K562 (cell line): ENCODE measurements around the gene ENO2. TPM values are rescaled to one million over a fixed set of nuclear protein-coding genes. Genes with fewer than 3 reads are reported as not detected.

Source experiments
- ATAC-seq: fragments of 200-7000 bp; cut with Tn5 transposase; 3 replicates; pipeline ENCODE4 v1.9.1; 2020; ENCODE audit warnings: moderate library complexity
- BruUV-seq: library from RNA; stranded (reverse); fragments of 400-500 nt; replicated peaks from 2 replicates; lab custom pipeline; 2021; lab: Mats Ljungman, UMichigan
- CTCF ChIA-PET: fragments of 300-600 bp; formaldehyde crosslinking; extraction: SDS; loops from one replicate; lab custom pipeline; 2021; ENCODE audit warnings: low intra/inter-chr PET ratio; lab: Yijun Ruan, JAX
- POLR2A ChIA-PET: fragments of 300-600, 350-650 bp; sonication (Branson Sonifier 250); formaldehyde crosslinking; extraction: SDS; loops from one replicate; lab custom pipeline; 2021; ENCODE audit warnings: antibody characterized with exemption, inconsistent platforms; lab: Yijun Ruan, JAX
- DNase-seq, 4 experiments: peaks; one replicate each; pipeline versions ENCODE4 v3.0.0 to v3.0.0-alpha.2; 2011 to 2018; ENCODE audit warnings: low spot score in 3 of 4, mixed read lengths in 3 of 4; ENCODE audit errors: extremely low read depth in 1 of 4
- FAIRE-seq: peaks from 2 replicates; lab custom pipeline; 2011; peaks lifted over from hg19 to GRCh38; lab: Jason Lieb, UNC
- H2AFZ ChIP-seq: 2 replicates; pipeline ENCODE4 v1.6.0; 2011; ENCODE audit warnings: low read depth, low read length, control low read depth, inconsistent platforms
- H3K27ac ChIP-seq: fragments of 200-600 bp; 3 replicates; pipeline ENCODE4 v1.8.0; 2011; ENCODE audit warnings: low read depth, mild to moderate bottlenecking, control low read depth, inconsistent platforms, low read length, moderate library complexity, mixed read lengths; ENCODE audit errors: extremely low read depth
- H3K27me3 ChIP-seq, 2 experiments: fragments of 300-600 bp in 1 of 2; 2 replicates in 1 of 2; 3 replicates in 1 of 2; pipeline versions ENCODE4 v1.6.0 to v1.8.0; 2011; ENCODE audit warnings: inconsistent platforms in 2 of 2, low read length in 2 of 2, mild to moderate bottlenecking in 1 of 2, mixed read lengths in 1 of 2, moderate library complexity in 1 of 2; ENCODE audit not compliant: control insufficient read depth in 2 of 2, insufficient read depth in 2 of 2
- H3K36me3 ChIP-seq: fragments of 300-600 bp; 3 replicates; pipeline ENCODE4 v1.8.0; 2011; ENCODE audit warnings: mild to moderate bottlenecking, low read length, inconsistent platforms; ENCODE audit not compliant: control insufficient read depth, insufficient read depth
- H3K4me1 ChIP-seq, 2 experiments: fragments of 200-600 bp in 1 of 2; replicated peaks in 1 of 2; 2 replicates in 1 of 2; 3 replicates in 1 of 2; pipeline versions ENCODE4 v1.5.1 to v1.8.0; 2011; ENCODE audit warnings: inconsistent platforms in 2 of 2, low read length in 2 of 2, mild to moderate bottlenecking in 1 of 2, mixed read lengths in 1 of 2, moderate library complexity in 1 of 2; ENCODE audit not compliant: control insufficient read depth in 2 of 2, insufficient read depth in 2 of 2
- H3K4me2 ChIP-seq: 2 replicates; pipeline ENCODE4 v1.6.1; 2011; ENCODE audit warnings: low read length, control low read depth, inconsistent platforms, mixed read lengths; ENCODE audit not compliant: insufficient read depth
- H3K4me3 ChIP-seq: fragments of 200-600 bp; sonication (generic), shearing (Covaris generic); 2 replicates; pipeline ENCODE4 v1.5.1; 2016; ENCODE audit warnings: control low read depth, inconsistent platforms
- H3K79me2 ChIP-seq: fragments of 200-600 bp; 3 replicates; pipeline ENCODE4 v1.8.0; 2011; ENCODE audit warnings: low read length, inconsistent platforms; ENCODE audit not compliant: control insufficient read depth, insufficient read depth
- H3K9ac ChIP-seq, 2 experiments: 2 replicates each; pipeline versions ENCODE4 v1.6.0 to v1.6.1; 2011; ENCODE audit warnings: low read depth in 2 of 2, low read length in 2 of 2, control low read depth in 1 of 2, inconsistent platforms in 1 of 2, mild to moderate bottlenecking in 1 of 2, mixed read lengths in 1 of 2; ENCODE audit not compliant: insufficient read depth in 1 of 2
- H3K9me1 ChIP-seq: one replicate; pipeline ENCODE4 v1.6.0; 2011; ENCODE audit warnings: inconsistent platforms, mild to moderate bottlenecking, low read length, moderate library complexity; ENCODE audit not compliant: control insufficient read depth, insufficient read depth
- H3K9me3 ChIP-seq: replicated peaks from 2 replicates; pipeline ENCODE4 v1.5.1; 2011; ENCODE audit warnings: low read depth, low read length, inconsistent platforms; ENCODE audit not compliant: control insufficient read depth, insufficient read depth
- H4K20me1 ChIP-seq: replicated peaks from 2 replicates; pipeline ENCODE4 v1.6.1; 2011; ENCODE audit warnings: low read length, inconsistent platforms, mixed read lengths; ENCODE audit not compliant: control insufficient read depth, insufficient read depth
- ERF ChIP-seq: fragments of 450-650 bp; formaldehyde crosslinking; IDR thresholded peaks from 2 replicates; pipeline ENCODE4 v1.4.0; 2020; ENCODE audit warnings: mild to moderate bottlenecking, mixed read lengths
- POLR2G ChIP-seq: fragments of 200-400 bp; formaldehyde crosslinking; IDR thresholded peaks from 2 replicates; pipeline ENCODE4 v1.6.1; 2017; ENCODE audit warnings: low read depth, mild to moderate bottlenecking, antibody characterized with exemption, low read length, moderate library complexity
- ZKSCAN3 ChIP-seq: fragments of 250-450 bp; sonication (Bioruptor Pico); IDR thresholded peaks from 2 replicates; pipeline ENCODE4 v1.4.0; 2020
- ZNF785 ChIP-seq: fragments of 250-450 bp; sonication (Bioruptor Pico); IDR thresholded peaks from 2 replicates; pipeline ENCODE4 v1.4.0; 2020; ENCODE audit warnings: mild to moderate bottlenecking
- WGBS: fragments of 100-300 bp; shearing (Covaris generic); methylation state at CpG from one replicate; pipeline ENCODE4 v1.1.6; 2016; ENCODE audit warnings: low coverage, mixed read lengths; ENCODE audit not compliant: insufficient coverage; ENCODE audit errors: missing lambda C conversion rate; 5-methylcytosine and 5-hydroxymethylcytosine counted together
- in situ Hi-C: fragments of 300-500 bp; cut with MboI; formaldehyde crosslinking; loops from 4 replicates; pipeline ENCODE4 v1.15.0; 2018; ENCODE audit warnings: inconsistent platforms, mixed read lengths
- intact Hi-C: fragments of 100-400 bp; cut with micrococcal nuclease; formaldehyde crosslinking; loops from 2 replicates; pipeline ENCODE4 v1.14.2; 2022
- polyA plus RNA-seq, 8 experiments: library from polyadenylated mRNA; depleted of rRNA in 4 of 8; stranded (reverse) in 5 of 8; unstranded in 3 of 8; fragments of >200 nt; fragmentation: Nextera tagmentation in 2 of 8; fragmentation: Illumina TruSeq in 1 of 8; extraction: Ambion mirVana in 2 of 8; extraction: Trizol in 1 of 8; gene quantifications; 2 replicates each; pipeline versions ENCODE4 v1.2.1 to v1.2.3, GENCODE V29; 2011 to 2014; ENCODE audit warnings: inconsistent platforms in 1 of 8, missing spikeins in 1 of 8
- total RNA-seq, 7 experiments: library from RNA; depleted of rRNA in 6 of 7; stranded (reverse); fragments of >200 nt in 6 of 7; fragmentation: Illumina TruSeq in 2 of 7; extraction: Trizol in 2 of 7; gene quantifications; 2 replicates each; pipeline versions ENCODE4 v1.2.1 to v1.2.3, GENCODE V29; 2011 to 2021; ENCODE audit warnings: low replicate concordance in 1 of 7
- TF ChIP-seq, protein P1 (sequence below): fragments of 450-650 bp; IDR thresholded peaks from 2 replicates; pipeline ENCODE4 v1.6.1; 2016; ENCODE audit warnings: mild to moderate bottlenecking
- TF ChIP-seq, protein P2 (sequence below): sonication (generic); formaldehyde crosslinking; IDR thresholded peaks from 2 replicates; pipeline ENCODE4 v1.8.1; 2023; ENCODE audit warnings: mild to moderate bottlenecking, missing genetic modification reagents

The ENO2 gene
- total and polyA plus RNA-seq, 9 of the 15 experiments (the other 6 are each of a cell fraction or from before 2014, with no cell fraction given): 10.9 to 43.3 (median 21.0) TPM

DNA sequence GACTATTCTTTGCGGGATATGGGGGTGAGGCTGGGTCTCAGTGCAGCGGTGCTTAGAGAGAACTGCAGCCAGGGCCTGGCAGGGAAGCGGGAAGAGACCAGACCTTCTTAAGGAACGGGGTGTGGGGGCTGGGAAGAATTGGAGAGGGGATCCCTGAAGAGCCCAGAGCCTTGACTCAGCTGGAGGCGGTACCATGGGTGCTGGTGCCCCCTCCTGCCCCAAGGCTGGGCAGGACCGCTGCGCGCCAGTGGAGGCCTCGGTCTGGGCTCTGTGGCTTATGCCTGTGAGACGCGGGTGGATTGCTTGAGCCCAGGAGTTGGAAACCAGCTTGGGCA is 27.9 kb downstream of the ENO2 start:
- H2AFZ ChIP-seq: no peak overlapping the region
- FAIRE-seq (no peak), DNase-seq (no peak), ATAC-seq (no peak)
- peak overlapping the region; percentile 94 for H3K4me2 ChIP-seq
- TF ChIP-seq ERF (0 out of 2 replicates have a peak, but pooled peaks have one; percentile 10), ZNF785 (no peak), POLR2G (0 out of 2 replicates have a peak, but pooled peaks have one; percentile 23), ZKSCAN3 (CRISPR knock-in tag) (no peak)
- TF ChIP-seq, protein P1, sequence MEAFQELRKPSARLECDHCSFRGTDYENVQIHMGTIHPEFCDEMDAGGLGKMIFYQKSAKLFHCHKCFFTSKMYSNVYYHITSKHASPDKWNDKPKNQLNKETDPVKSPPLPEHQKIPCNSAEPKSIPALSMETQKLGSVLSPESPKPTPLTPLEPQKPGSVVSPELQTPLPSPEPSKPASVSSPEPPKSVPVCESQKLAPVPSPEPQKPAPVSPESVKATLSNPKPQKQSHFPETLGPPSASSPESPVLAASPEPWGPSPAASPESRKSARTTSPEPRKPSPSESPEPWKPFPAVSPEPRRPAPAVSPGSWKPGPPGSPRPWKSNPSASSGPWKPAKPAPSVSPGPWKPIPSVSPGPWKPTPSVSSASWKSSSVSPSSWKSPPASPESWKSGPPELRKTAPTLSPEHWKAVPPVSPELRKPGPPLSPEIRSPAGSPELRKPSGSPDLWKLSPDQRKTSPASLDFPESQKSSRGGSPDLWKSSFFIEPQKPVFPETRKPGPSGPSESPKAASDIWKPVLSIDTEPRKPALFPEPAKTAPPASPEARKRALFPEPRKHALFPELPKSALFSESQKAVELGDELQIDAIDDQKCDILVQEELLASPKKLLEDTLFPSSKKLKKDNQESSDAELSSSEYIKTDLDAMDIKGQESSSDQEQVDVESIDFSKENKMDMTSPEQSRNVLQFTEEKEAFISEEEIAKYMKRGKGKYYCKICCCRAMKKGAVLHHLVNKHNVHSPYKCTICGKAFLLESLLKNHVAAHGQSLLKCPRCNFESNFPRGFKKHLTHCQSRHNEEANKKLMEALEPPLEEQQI: no peak
- TF ChIP-seq, protein P2, sequence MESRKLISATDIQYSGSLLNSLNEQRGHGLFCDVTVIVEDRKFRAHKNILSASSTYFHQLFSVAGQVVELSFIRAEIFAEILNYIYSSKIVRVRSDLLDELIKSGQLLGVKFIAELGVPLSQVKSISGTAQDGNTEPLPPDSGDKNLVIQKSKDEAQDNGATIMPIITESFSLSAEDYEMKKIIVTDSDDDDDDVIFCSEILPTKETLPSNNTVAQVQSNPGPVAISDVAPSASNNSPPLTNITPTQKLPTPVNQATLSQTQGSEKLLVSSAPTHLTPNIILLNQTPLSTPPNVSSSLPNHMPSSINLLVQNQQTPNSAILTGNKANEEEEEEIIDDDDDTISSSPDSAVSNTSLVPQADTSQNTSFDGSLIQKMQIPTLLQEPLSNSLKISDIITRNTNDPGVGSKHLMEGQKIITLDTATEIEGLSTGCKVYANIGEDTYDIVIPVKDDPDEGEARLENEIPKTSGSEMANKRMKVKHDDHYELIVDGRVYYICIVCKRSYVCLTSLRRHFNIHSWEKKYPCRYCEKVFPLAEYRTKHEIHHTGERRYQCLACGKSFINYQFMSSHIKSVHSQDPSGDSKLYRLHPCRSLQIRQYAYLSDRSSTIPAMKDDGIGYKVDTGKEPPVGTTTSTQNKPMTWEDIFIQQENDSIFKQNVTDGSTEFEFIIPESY (CRISPR knock-in tag): peak; percentile 93
- no TSS peak for BruUV-seq
- no peaks in the 10 kb centered on the region for H3K9me1 ChIP-seq
- H4K20me1 ChIP-seq: no peaks in the 10 kb centered on the region
- no peak overlapping the region for H3K4me3 ChIP-seq
- H3K9ac ChIP-seq: peak overlapping the region; percentile 86 to 90
- WGBS: 88% methylated on average over 4 of the region's 11 CpGs
- ChIA-PET POLR2A (interaction anchor here (0.6 to 6.3 kb wide), 5 partner anchors 11 to 73 kb away, joined by 3 to 98 read pairs (median 24); partner anchors contain the start of gene ATN1), CTCF (no interaction called here)
- in situ Hi-C loops: loop anchor here (5.0 kb wide), 1 partner anchor 75 kb away; the partner anchor contains the start of gene TPI1
- H3K9me3 ChIP-seq: no peaks in the 10 kb centered on the region
- H3K27me3 ChIP-seq: no peaks in the 10 kb centered on the region
- intact Hi-C loops: loop anchor here (5.0 kb wide), 1 partner anchor 75 kb away; the partner anchor contains the start of gene TPI1
- peaks cover 38% of the 10 kb centered on the region; the same call in 2 of the 3 replicates for H3K36me3 ChIP-seq
- peaks cover 13% of the 10 kb centered on the region for H3K79me2 ChIP-seq
- H3K27ac ChIP-seq: peak overlapping the region; percentile 96
- H3K4me1 ChIP-seq: peaks cover 21 to 64% of the 10 kb centered on the region in 2 experiments
